Ovary (tissue), 3 donors: ENCODE data around the gene LRRIQ3.

Experiments
- CTCF ChIP-seq, 3 donors: fragments of 450-650 bp in 2 of 3; fragments of 200-600 bp in 1 of 3; IDR thresholded peaks; one replicate each; pipeline versions ENCODE4 v1.5.1 to v1.8.0; 2016 to 2022; ENCODE audit warnings: antibody characterized with exemption in 3 of 3, mild to moderate bottlenecking in 1 of 3
- POLR2A ChIP-seq: fragments of 450-650 bp; IDR thresholded peaks from one replicate; pipeline ENCODE4 v1.6.1; 2017; ENCODE audit warnings: antibody characterized with exemption, mild to moderate bottlenecking, moderate library complexity
- donor health status: DM: no; HTN: no; CAD: no.

- TF ChIP-seq CTCF (IDR thresholded peaks at IDR 0.05) (no peak), POLR2A (no peak)
These were observed 36.5 kb downstream of the LRRIQ3 start for GRCh38 chr1:74161497-74161896.
